GM23338 (cell line): Measurements from ENCODE around the gene DNAH8. TPM values are rescaled to one million over a fixed set of nuclear protein-coding genes. Genes with fewer than 3 reads are reported as not detected.

Experiments used
- ATAC-seq: fragments of 200-7000 bp; cut with Tn5 transposase; 3 replicates; pipeline ENCODE4 v1.9.1; 2020
- DNase-seq: peaks from one replicate; pipeline ENCODE4 v3.0.0-alpha.2; 2015; ENCODE audit warnings: low spot score
- H2AFZ ChIP-seq: fragments of 200-600 bp; sonication (generic); 2 replicates; pipeline ENCODE4 v1.8.0; 2016; ENCODE audit warnings: antibody characterized with exemption, mild to moderate bottlenecking, moderate library complexity
- H3F3A ChIP-seq: fragments of 200-600 bp; sonication (generic); replicated peaks from 2 replicates; pipeline ENCODE4 v1.8.0; 2017; ENCODE audit warnings: antibody characterized with exemption, mixed run types, low read depth
- H3K27ac ChIP-seq: fragments of 200-600 bp; sonication (generic); 2 replicates; pipeline ENCODE4 v1.6.1; 2016; ENCODE audit warnings: low read depth
- H3K27me3 ChIP-seq: fragments of 200-600 bp; sonication (generic); 2 replicates; pipeline ENCODE4 v1.8.0; 2016; ENCODE audit warnings: mild to moderate bottlenecking, mixed run types, moderate library complexity; ENCODE audit not compliant: insufficient read depth
- H3K36me3 ChIP-seq: fragments of 200-600 bp; sonication (generic); 2 replicates; pipeline ENCODE4 v1.8.0; 2016; ENCODE audit warnings: mild to moderate bottlenecking; ENCODE audit not compliant: insufficient read depth
- H3K4me1 ChIP-seq: fragments of 200-600 bp; sonication (generic); 2 replicates; pipeline ENCODE4 v1.8.0; 2016; ENCODE audit warnings: mild to moderate bottlenecking, moderate library complexity; ENCODE audit not compliant: insufficient read depth
- H3K4me2 ChIP-seq: fragments of 200-600 bp; sonication (generic); 2 replicates; pipeline ENCODE4 v1.7.1; 2017; ENCODE audit warnings: mixed run types
- H3K4me3 ChIP-seq: fragments of 200-600 bp; sonication (generic); 2 replicates; pipeline ENCODE4 v1.6.1; 2016; ENCODE audit warnings: mixed run types
- H3K79me2 ChIP-seq: fragments of 200-600 bp; sonication (generic); replicated peaks from 2 replicates; pipeline ENCODE4 v1.8.0; 2017; ENCODE audit warnings: mild to moderate bottlenecking; ENCODE audit not compliant: insufficient read depth
- H3K9me2 ChIP-seq: fragments of 200-600 bp; sonication (generic); 2 replicates; pipeline ENCODE4 v1.8.0; 2017; ENCODE audit not compliant: insufficient read depth
- H4K20me1 ChIP-seq: fragments of 200-600 bp; sonication (generic); replicated peaks from 2 replicates; pipeline ENCODE4 v1.8.0; 2017; ENCODE audit warnings: mild to moderate bottlenecking; ENCODE audit not compliant: insufficient read depth
- H3K27ac Mint-ChIP-seq: 2 replicates; pipeline ENCODE4 v1.8.0; 2020; ENCODE audit warnings: inconsistent platforms, mild to moderate bottlenecking, moderate library complexity, mixed read lengths
- H3K27me3 Mint-ChIP-seq: 3 replicates; pipeline ENCODE4 v1.8.0; 2022; ENCODE audit warnings: low read depth, mild to moderate bottlenecking, moderate library complexity, mixed read lengths, inconsistent platforms; ENCODE audit not compliant: insufficient read depth, poor library complexity
- H3K36me3 Mint-ChIP-seq: 3 replicates; pipeline ENCODE4 v1.8.0; 2021; ENCODE audit warnings: low read depth, mild to moderate bottlenecking, inconsistent platforms, moderate library complexity, mixed read lengths
- H3K4me1 Mint-ChIP-seq: 3 replicates; pipeline ENCODE4 v1.8.0; 2020; ENCODE audit warnings: mild to moderate bottlenecking, inconsistent platforms, mixed read lengths
- H3K4me3 Mint-ChIP-seq: 3 replicates; pipeline ENCODE4 v1.8.0; 2021; ENCODE audit warnings: moderate library complexity, mild to moderate bottlenecking, inconsistent platforms, mixed read lengths
- H3K9me3 Mint-ChIP-seq: 3 replicates; pipeline ENCODE4 v1.8.0; 2020; ENCODE audit warnings: moderate library complexity, mild to moderate bottlenecking, inconsistent platforms, mixed read lengths
- CREB1 ChIP-seq: fragments of 250-450 bp; sonication (Bioruptor Pico); IDR thresholded peaks from 2 replicates; pipeline ENCODE4 v1.5.0; 2020; ENCODE audit warnings: low read depth, mild to moderate bottlenecking, moderate library complexity
- EZH2 ChIP-seq: fragments of 200-600 bp; sonication (generic); IDR thresholded peaks from one replicate; pipeline ENCODE4 v1.8.0; 2017; ENCODE audit warnings: antibody characterized with exemption, mild to moderate bottlenecking, low read depth; ENCODE audit not compliant: unreplicated experiment
- EZH2phosphoT487 ChIP-seq: fragments of 200-600 bp; sonication (generic); IDR thresholded peaks from one replicate; pipeline ENCODE4 v1.8.1; 2018; ENCODE audit warnings: antibody characterized with exemption; ENCODE audit not compliant: unreplicated experiment
- JUNB ChIP-seq: IDR thresholded peaks from one replicate; pipeline ENCODE4 v1.6.1; 2016; ENCODE audit warnings: antibody characterized with exemption; ENCODE audit not compliant: unreplicated experiment
- NANOG ChIP-seq: IDR thresholded peaks from 2 replicates; pipeline ENCODE4 v1.6.1; 2016; ENCODE audit warnings: antibody characterized with exemption, borderline replicate concordance
- POLR2AphosphoS5 ChIP-seq: IDR thresholded peaks from 2 replicates; pipeline ENCODE4 v1.6.1; 2016; ENCODE audit warnings: antibody characterized with exemption, low read depth
- STAT1 ChIP-seq: IDR thresholded peaks from one replicate; pipeline ENCODE4 v1.6.1; 2016; ENCODE audit warnings: antibody characterized with exemption; ENCODE audit not compliant: unreplicated experiment
- ZNF114 ChIP-seq: fragments of 250-450 bp; sonication (Bioruptor Pico); IDR thresholded peaks from 2 replicates; pipeline ENCODE4 v1.5.0; 2020; ENCODE audit warnings: mild to moderate bottlenecking, moderate library complexity
- ZNF331 ChIP-seq: fragments of 250-450 bp; sonication (Bioruptor Pico); IDR thresholded peaks from 2 replicates; pipeline ENCODE4 v1.5.0; 2020; ENCODE audit warnings: low read depth, mild to moderate bottlenecking, moderate library complexity
- polyA plus RNA-seq: library from polyadenylated mRNA; unstranded; fragments of >200 nt; fragmentation: Nextera tagmentation; extraction: Ambion mirVana; gene quantifications from 2 replicates; pipeline ENCODE4 v1.2.1, GENCODE V29; 2016
- total RNA-seq: library from RNA; depleted of rRNA; stranded (reverse); fragments of >200 nt; shearing (Covaris generic); gene quantifications from 2 replicates; pipeline ENCODE4 v1.2.3, GENCODE V29; 2014
- TF ChIP-seq, protein P1 (sequence below): IDR thresholded peaks from one replicate; pipeline ENCODE4 v1.6.1; 2018; ENCODE audit warnings: antibody characterized with exemption; ENCODE audit not compliant: unreplicated experiment
- TF ChIP-seq, protein P2 (sequence below): fragments of 250-450 bp; sonication (Bioruptor Pico); IDR thresholded peaks from 2 replicates; pipeline ENCODE4 v1.5.0; 2020; ENCODE audit warnings: mild to moderate bottlenecking, moderate library complexity
- TF ChIP-seq, protein P3 (sequence below): IDR thresholded peaks from 2 replicates; pipeline ENCODE4 v1.6.1; 2016; ENCODE audit warnings: antibody characterized with exemption
- TF ChIP-seq, protein P4 (sequence below), 2 experiments: fragments of 200-600 bp in 1 of 2; sonication (generic) in 1 of 2; conservative IDR thresholded peaks; 2 replicates each; pipeline versions ENCODE4 v1.5.1 to v1.6.1; 2016 to 2017; ENCODE audit warnings: antibody characterized with exemption in 2 of 2, low read depth in 2 of 2, mild to moderate bottlenecking in 2 of 2, moderate library complexity in 1 of 2

DNAH8 gene
- total and polyA plus RNA-seq, 2 experiments from 2014 or later = 0.02 TPM; not detected in 1

DNA sequence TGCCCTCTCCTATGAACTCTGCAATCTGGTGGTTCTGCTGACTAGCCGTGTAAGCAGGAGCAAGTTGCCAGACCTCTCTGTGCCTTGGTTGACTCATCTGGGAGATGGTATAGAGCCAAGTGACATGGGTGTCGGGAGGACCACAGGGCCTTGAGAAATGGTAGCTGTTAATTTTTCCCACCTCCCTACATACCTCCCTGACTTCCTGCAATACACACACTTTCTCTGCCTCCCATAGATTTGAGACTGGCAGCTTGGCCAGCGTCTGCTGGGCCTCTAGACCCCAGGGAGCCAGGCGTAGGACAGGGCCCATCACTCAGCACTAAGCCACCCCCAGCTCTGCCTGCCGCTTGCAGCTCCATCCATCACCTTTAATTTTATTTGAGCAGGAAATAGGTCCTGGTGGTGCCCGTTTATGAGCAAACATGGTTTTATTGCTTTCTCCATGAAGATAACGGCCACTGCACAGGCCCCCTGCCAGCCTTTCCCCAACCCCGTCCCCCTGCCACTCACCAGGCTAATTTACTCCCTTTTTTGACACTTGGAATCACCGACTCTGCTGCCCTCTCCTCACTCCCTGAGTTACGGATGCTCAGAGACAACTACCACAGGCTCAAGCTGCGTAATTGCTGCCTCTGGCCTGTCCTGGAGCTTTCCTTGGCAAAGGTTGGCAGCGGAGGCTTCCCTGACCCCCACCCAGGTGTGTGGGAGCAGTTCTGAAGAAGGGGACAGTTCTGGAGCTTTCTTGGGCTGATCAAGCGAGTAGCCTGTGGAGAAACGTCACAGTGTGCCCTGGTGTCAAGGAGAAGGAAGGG is 344.6 kb downstream of the DNAH8 start:
- ATAC-seq (no peak), DNase-seq (no peak)
- Histone ChIP-seq H3K36me3 (no peaks in the 10 kb centered on the region), H3F3A (no peaks in the 10 kb centered on the region), H3K4me2 (no peak overlapping the region), H3K27me3 (no peaks in the 10 kb centered on the region), H3K9me2 (no peaks in the 10 kb centered on the region), H3K27ac (no peak overlapping the region), H2AFZ (no peak overlapping the region), H4K20me1 (no peaks in the 10 kb centered on the region; the same call in 1 of the 2 replicates), H3K79me2 (no peaks in the 10 kb centered on the region), H3K4me3 (no peak overlapping the region), H3K4me1 (no peaks in the 10 kb centered on the region)
- TF ChIP-seq EZH2phosphoT487 (no peak), POLR2AphosphoS5 (no peak), EZH2 (no peak), ZNF114 (CRISPR knock-in tag) (no peak), NANOG (no peak), ZNF331 (CRISPR knock-in tag) (no peak), CREB1 (CRISPR knock-in tag) (no peak), STAT1 (no peak), JUNB (no peak)
- TF ChIP-seq, protein P1, sequence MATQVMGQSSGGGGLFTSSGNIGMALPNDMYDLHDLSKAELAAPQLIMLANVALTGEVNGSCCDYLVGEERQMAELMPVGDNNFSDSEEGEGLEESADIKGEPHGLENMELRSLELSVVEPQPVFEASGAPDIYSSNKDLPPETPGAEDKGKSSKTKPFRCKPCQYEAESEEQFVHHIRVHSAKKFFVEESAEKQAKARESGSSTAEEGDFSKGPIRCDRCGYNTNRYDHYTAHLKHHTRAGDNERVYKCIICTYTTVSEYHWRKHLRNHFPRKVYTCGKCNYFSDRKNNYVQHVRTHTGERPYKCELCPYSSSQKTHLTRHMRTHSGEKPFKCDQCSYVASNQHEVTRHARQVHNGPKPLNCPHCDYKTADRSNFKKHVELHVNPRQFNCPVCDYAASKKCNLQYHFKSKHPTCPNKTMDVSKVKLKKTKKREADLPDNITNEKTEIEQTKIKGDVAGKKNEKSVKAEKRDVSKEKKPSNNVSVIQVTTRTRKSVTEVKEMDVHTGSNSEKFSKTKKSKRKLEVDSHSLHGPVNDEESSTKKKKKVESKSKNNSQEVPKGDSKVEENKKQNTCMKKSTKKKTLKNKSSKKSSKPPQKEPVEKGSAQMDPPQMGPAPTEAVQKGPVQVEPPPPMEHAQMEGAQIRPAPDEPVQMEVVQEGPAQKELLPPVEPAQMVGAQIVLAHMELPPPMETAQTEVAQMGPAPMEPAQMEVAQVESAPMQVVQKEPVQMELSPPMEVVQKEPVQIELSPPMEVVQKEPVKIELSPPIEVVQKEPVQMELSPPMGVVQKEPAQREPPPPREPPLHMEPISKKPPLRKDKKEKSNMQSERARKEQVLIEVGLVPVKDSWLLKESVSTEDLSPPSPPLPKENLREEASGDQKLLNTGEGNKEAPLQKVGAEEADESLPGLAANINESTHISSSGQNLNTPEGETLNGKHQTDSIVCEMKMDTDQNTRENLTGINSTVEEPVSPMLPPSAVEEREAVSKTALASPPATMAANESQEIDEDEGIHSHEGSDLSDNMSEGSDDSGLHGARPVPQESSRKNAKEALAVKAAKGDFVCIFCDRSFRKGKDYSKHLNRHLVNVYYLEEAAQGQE = no peak
- TF ChIP-seq, protein P2, sequence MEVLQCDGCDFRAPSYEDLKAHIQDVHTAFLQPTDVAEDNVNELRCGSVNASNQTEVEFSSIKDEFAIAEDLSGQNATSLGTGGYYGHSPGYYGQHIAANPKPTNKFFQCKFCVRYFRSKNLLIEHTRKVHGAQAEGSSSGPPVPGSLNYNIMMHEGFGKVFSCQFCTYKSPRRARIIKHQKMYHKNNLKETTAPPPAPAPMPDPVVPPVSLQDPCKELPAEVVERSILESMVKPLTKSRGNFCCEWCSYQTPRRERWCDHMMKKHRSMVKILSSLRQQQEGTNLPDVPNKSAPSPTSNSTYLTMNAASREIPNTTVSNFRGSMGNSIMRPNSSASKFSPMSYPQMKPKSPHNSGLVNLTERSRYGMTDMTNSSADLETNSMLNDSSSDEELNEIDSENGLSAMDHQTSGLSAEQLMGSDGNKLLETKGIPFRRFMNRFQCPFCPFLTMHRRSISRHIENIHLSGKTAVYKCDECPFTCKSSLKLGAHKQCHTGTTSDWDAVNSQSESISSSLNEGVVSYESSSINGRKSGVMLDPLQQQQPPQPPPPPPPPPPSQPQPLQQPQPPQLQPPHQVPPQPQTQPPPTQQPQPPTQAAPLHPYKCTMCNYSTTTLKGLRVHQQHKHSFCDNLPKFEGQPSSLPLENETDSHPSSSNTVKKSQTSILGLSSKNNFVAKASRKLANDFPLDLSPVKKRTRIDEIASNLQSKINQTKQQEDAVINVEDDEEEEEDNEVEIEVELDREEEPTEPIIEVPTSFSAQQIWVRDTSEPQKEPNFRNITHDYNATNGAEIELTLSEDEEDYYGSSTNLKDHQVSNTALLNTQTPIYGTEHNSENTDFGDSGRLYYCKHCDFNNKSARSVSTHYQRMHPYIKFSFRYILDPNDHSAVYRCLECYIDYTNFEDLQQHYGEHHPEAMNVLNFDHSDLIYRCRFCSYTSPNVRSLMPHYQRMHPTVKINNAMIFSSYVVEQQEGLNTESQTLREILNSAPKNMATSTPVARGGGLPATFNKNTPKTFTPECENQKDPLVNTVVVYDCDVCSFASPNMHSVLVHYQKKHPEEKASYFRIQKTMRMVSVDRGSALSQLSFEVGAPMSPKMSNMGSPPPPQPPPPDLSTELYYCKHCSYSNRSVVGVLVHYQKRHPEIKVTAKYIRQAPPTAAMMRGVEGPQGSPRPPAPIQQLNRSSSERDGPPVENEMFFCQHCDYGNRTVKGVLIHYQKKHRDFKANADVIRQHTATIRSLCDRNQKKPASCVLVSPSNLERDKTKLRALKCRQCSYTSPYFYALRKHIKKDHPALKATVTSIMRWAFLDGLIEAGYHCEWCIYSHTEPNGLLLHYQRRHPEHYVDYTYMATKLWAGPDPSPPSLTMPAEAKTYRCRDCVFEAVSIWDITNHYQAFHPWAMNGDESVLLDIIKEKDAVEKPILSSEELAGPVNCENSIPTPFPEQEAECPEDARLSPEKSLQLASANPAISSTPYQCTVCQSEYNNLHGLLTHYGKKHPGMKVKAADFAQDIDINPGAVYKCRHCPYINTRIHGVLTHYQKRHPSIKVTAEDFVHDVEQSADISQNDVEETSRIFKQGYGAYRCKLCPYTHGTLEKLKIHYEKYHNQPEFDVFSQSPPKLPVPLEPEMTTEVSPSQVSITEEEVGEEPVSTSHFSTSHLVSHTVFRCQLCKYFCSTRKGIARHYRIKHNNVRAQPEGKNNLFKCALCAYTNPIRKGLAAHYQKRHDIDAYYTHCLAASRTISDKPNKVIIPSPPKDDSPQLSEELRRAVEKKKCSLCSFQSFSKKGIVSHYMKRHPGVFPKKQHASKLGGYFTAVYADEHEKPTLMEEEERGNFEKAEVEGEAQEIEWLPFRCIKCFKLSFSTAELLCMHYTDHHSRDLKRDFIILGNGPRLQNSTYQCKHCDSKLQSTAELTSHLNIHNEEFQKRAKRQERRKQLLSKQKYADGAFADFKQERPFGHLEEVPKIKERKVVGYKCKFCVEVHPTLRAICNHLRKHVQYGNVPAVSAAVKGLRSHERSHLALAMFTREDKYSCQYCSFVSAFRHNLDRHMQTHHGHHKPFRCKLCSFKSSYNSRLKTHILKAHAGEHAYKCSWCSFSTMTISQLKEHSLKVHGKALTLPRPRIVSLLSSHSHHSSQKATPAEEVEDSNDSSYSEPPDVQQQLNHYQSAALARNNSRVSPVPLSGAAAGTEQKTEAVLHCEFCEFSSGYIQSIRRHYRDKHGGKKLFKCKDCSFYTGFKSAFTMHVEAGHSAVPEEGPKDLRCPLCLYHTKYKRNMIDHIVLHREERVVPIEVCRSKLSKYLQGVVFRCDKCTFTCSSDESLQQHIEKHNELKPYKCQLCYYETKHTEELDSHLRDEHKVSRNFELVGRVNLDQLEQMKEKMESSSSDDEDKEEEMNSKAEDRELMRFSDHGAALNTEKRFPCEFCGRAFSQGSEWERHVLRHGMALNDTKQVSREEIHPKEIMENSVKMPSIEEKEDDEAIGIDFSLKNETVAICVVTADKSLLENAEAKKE (CRISPR knock-in tag) = no peak
- TF ChIP-seq, protein P3, sequence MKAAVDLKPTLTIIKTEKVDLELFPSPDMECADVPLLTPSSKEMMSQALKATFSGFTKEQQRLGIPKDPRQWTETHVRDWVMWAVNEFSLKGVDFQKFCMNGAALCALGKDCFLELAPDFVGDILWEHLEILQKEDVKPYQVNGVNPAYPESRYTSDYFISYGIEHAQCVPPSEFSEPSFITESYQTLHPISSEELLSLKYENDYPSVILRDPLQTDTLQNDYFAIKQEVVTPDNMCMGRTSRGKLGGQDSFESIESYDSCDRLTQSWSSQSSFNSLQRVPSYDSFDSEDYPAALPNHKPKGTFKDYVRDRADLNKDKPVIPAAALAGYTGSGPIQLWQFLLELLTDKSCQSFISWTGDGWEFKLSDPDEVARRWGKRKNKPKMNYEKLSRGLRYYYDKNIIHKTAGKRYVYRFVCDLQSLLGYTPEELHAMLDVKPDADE = no peak
- TF ChIP-seq, protein P4, sequence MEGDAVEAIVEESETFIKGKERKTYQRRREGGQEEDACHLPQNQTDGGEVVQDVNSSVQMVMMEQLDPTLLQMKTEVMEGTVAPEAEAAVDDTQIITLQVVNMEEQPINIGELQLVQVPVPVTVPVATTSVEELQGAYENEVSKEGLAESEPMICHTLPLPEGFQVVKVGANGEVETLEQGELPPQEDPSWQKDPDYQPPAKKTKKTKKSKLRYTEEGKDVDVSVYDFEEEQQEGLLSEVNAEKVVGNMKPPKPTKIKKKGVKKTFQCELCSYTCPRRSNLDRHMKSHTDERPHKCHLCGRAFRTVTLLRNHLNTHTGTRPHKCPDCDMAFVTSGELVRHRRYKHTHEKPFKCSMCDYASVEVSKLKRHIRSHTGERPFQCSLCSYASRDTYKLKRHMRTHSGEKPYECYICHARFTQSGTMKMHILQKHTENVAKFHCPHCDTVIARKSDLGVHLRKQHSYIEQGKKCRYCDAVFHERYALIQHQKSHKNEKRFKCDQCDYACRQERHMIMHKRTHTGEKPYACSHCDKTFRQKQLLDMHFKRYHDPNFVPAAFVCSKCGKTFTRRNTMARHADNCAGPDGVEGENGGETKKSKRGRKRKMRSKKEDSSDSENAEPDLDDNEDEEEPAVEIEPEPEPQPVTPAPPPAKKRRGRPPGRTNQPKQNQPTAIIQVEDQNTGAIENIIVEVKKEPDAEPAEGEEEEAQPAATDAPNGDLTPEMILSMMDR (conservative IDR thresholded peaks at IDR 0.05; ENCODE audit: low read depth in 2 of 2) = no peak
- Mint-ChIP-seq H3K36me3 (peaks cover 3% of the 10 kb centered on the region; the same call in 2 of the 3 replicates), H3K27me3 (peaks cover 4% of the 10 kb centered on the region), H3K9me3 (no peaks in the 10 kb centered on the region), H3K4me3 (no peak overlapping the region), H3K27ac (no peak overlapping the region; the same call in 1 of the 2 replicates), H3K4me1 (no peaks in the 10 kb centered on the region; the same call in 2 of the 3 replicates)
